HepG2 (cell line): ENCODE measurements around the gene UCP2. TPM values are rescaled to one million over a fixed set of nuclear protein-coding genes. Genes with fewer than 3 reads are reported as not detected.

Experiments
- ATAC-seq: fragments of 200-7000 bp; cut with Tn5 transposase; 3 replicates; pipeline ENCODE4 v1.9.1; 2020; ENCODE audit warnings: mild to moderate bottlenecking, moderate library complexity
- BruUV-seq: library from RNA; stranded (reverse); fragments of 400-500 nt; replicated peaks from 2 replicates; lab custom pipeline; 2021; lab: Mats Ljungman, UMichigan
- CTCF ChIA-PET: fragments of 300-600 bp; formaldehyde crosslinking; extraction: SDS; loops from one replicate; lab custom pipeline; 2021; ENCODE audit warnings: low total read pairs, inconsistent platforms, low intra/inter-chr PET ratio; lab: Yijun Ruan, JAX
- POLR2A ChIA-PET: fragments of 350-600 bp; sonication (Branson Sonifier 250); formaldehyde crosslinking; loops from one replicate; lab custom pipeline; 2020; ENCODE audit warnings: antibody characterized with exemption, inconsistent platforms; lab: Yijun Ruan, JAX
- DNase-seq: peaks from one replicate; pipeline ENCODE4 v3.0.0-alpha.2; 2015; ENCODE audit warnings: low spot score
- FAIRE-seq: peaks from 3 replicates; lab custom pipeline; 2011; peaks lifted over from hg19 to GRCh38; lab: Jason Lieb, UNC
- H2AFZ ChIP-seq: one replicate; pipeline ENCODE4 v1.6.1; 2011; ENCODE audit warnings: low read length, inconsistent platforms
- H3K27ac ChIP-seq: fragments of 300-600 bp; 3 replicates; pipeline ENCODE4 v1.8.0; 2011; ENCODE audit warnings: mixed run types, mild to moderate bottlenecking, mixed read lengths, low read length, inconsistent platforms; ENCODE audit not compliant: insufficient read depth; ENCODE audit errors: extremely low read length
- H3K27me3 ChIP-seq, 2 experiments: fragments of 200-600 bp in 1 of 2; 2 replicates in 1 of 2; 3 replicates in 1 of 2; pipeline versions ENCODE4 v1.6.0 to v1.8.0; 2011; ENCODE audit warnings: low read length in 2 of 2, mild to moderate bottlenecking in 2 of 2, moderate library complexity in 2 of 2, inconsistent platforms in 1 of 2; ENCODE audit not compliant: insufficient read depth in 2 of 2, control insufficient read depth in 1 of 2
- H3K36me3 ChIP-seq, 2 experiments: fragments of 200-600 bp in 1 of 2; replicated peaks in 1 of 2; 2 replicates in 1 of 2; 3 replicates in 1 of 2; pipeline versions ENCODE4 v1.5.1 to v1.8.0; 2011; ENCODE audit warnings: low read length in 2 of 2, inconsistent platforms in 1 of 2; ENCODE audit not compliant: insufficient read depth in 2 of 2, control insufficient read depth in 1 of 2
- H3K4me1 ChIP-seq: 2 replicates; pipeline ENCODE4 v1.5.1; 2012; ENCODE audit warnings: low read length, inconsistent platforms; ENCODE audit not compliant: insufficient read depth
- H3K4me2 ChIP-seq: 2 replicates; pipeline ENCODE4 v1.6.0; 2011; ENCODE audit warnings: low read depth, low read length, inconsistent platforms
- H3K4me3 ChIP-seq, 3 experiments: fragments of 200-600 bp in 1 of 3; sonication (generic), shearing (Covaris generic) in 1 of 3; replicated peaks in 1 of 3; 2 replicates each; pipeline ENCODE4 v1.5.1; 2011 to 2016; ENCODE audit warnings: low read length in 3 of 3, inconsistent platforms in 2 of 3, low read depth in 2 of 3, mild to moderate bottlenecking in 2 of 3, control low read depth in 1 of 3, mixed read lengths in 1 of 3; ENCODE audit not compliant: insufficient read depth in 1 of 3
- H3K79me2 ChIP-seq: one replicate; pipeline ENCODE4 v1.6.1; 2011; ENCODE audit warnings: low read length, inconsistent platforms; ENCODE audit not compliant: insufficient read depth
- H3K9ac ChIP-seq: 2 replicates; pipeline ENCODE4 v1.6.0; 2011; ENCODE audit warnings: mild to moderate bottlenecking, low read depth, low read length, inconsistent platforms; ENCODE audit not compliant: insufficient read depth
- H3K9me3 ChIP-seq: 2 replicates; pipeline ENCODE4 v1.5.1; 2012; ENCODE audit warnings: mild to moderate bottlenecking, low read length
- H4K20me1 ChIP-seq: 2 replicates; pipeline ENCODE4 v1.6.0; 2011; ENCODE audit warnings: inconsistent platforms, mild to moderate bottlenecking, low read length, moderate library complexity; ENCODE audit not compliant: insufficient read depth
- BHLHE40 ChIP-seq: IDR thresholded peaks from 2 replicates; pipeline ENCODE4 v1.6.1; 2011; ENCODE audit warnings: low read length, improper control_type of control experiment
- EEA1 ChIP-seq: sonication (generic); formaldehyde crosslinking; IDR thresholded peaks from 2 replicates; pipeline ENCODE4 v1.5.1; 2020; ENCODE audit warnings: mild to moderate bottlenecking, missing genetic modification reagents, borderline replicate concordance
- EP300 ChIP-seq, 3 experiments: sonication (generic) in 1 of 3; formaldehyde crosslinking in 1 of 3; IDR thresholded peaks; 2 replicates each; pipeline versions ENCODE4 v1.5.1 to v1.6.1; 2011 to 2020; ENCODE audit warnings: low read depth in 2 of 3, low read length in 2 of 3, borderline replicate concordance in 1 of 3, improper control_type of control experiment in 1 of 3, mild to moderate bottlenecking in 1 of 3, missing genetic modification reagents in 1 of 3, moderate library complexity in 1 of 3
- GATA4 ChIP-seq: sonication (generic); IDR thresholded peaks from 2 replicates; pipeline ENCODE4 v1.6.1; 2016; ENCODE audit warnings: antibody characterized with exemption, low read depth, borderline replicate concordance
- HNRNPUL1 ChIP-seq: fragments of 200-400 bp; formaldehyde crosslinking; IDR thresholded peaks from 2 replicates; pipeline ENCODE4 v1.6.1; 2017; ENCODE audit warnings: low read depth, mild to moderate bottlenecking, low read length, moderate library complexity
- MTA3 ChIP-seq: sonication (generic); formaldehyde crosslinking; IDR thresholded peaks from 2 replicates; pipeline ENCODE4 v1.4.0; 2020; ENCODE audit warnings: missing genetic modification reagents
- MXD1 ChIP-seq: sonication (generic); formaldehyde crosslinking; IDR thresholded peaks from 2 replicates; pipeline ENCODE4 v1.4.0; 2020; ENCODE audit warnings: mild to moderate bottlenecking, missing genetic modification reagents
- NFE2L2 ChIP-seq: fragments of 150-350 bp; IDR thresholded peaks from 2 replicates; pipeline ENCODE4 v1.6.1; 2014; ENCODE audit warnings: low read length
- RFXAP ChIP-seq: sonication (generic); formaldehyde crosslinking; IDR thresholded peaks from 2 replicates; pipeline ENCODE4 v1.4.0; 2020; ENCODE audit warnings: missing genetic modification reagents, borderline replicate concordance
- TGIF2 ChIP-seq: IDR thresholded peaks from 2 replicates; pipeline ENCODE4 v1.6.1; 2016; ENCODE audit warnings: control low read depth, missing compliant biosample characterization
- WGBS: methylation state at CpG from one replicate; pipeline ENCODE4 v1.1.6; 2017; ENCODE audit warnings: low lambda C conversion rate; 5-methylcytosine and 5-hydroxymethylcytosine counted together
- in situ Hi-C: cut with HindIII; loops from 2 replicates; pipeline ENCODE4 v1.10.0; 2017; ENCODE audit warnings: low pct_unique_long_range_greater_than_20kb; ENCODE audit not compliant: extremely low pct_ligation_motif_present
- intact Hi-C: fragments of 100-400 bp; cut with micrococcal nuclease; formaldehyde crosslinking; loops from one replicate; pipeline ENCODE4 v1.10.0; 2022; ENCODE audit not compliant: unreplicated experiment
- polyA plus RNA-seq, 8 experiments: library from polyadenylated mRNA; depleted of rRNA in 3 of 8; stranded (reverse) in 7 of 8; unstranded in 1 of 8; fragments of >200 nt; fragmentation: Illumina TruSeq in 4 of 8; extraction: Trizol in 4 of 8; gene quantifications; 2 replicates each; pipeline versions ENCODE4 v1.2.1 to v1.2.3, GENCODE V29; 2011 to 2016; ENCODE audit warnings: low read depth in 4 of 8, missing spikeins in 1 of 8, mixed read lengths in 1 of 8; ENCODE audit not compliant: insufficient read depth in 1 of 8
- total RNA-seq, 5 experiments: library from RNA; depleted of rRNA; stranded (reverse); fragments of >200 nt; fragmentation: Illumina TruSeq; extraction: Trizol; gene quantifications; 2 replicates each; pipeline ENCODE4 v1.2.3, GENCODE V29; 2016; ENCODE audit warnings: low read depth in 1 of 5

The UCP2 gene
- total and polyA plus RNA-seq, 2 of the 13 experiments (the other 11 are each of a cell fraction or from before 2014, with no cell fraction given) = 2.7 to 3.2 TPM

- in situ Hi-C loops (loop anchor here (25.0 kb wide), 1 partner anchor 189 kb away; the partner anchor contains the start of genes C2CD3 and PPME1), intact Hi-C loops (no loop called here)
- no peak overlapping the region for H3K4me2 ChIP-seq
- H3K9me3 ChIP-seq = no peaks in the 10 kb centered on the region
- DNase-seq = no peak
- WGBS = 87% methylated on average over 9 of the region's 11 CpGs
- no peak overlapping the region for H2AFZ ChIP-seq
- H3K36me3 ChIP-seq = peaks cover 11 to 27% of the 10 kb centered on the region in 2 experiments; a peak in 4 of 5 replicates
- peaks cover 4% of the 10 kb centered on the region; the same call in 1 of the 2 replicates for H3K4me1 ChIP-seq
- no peaks in the 10 kb centered on the region for H4K20me1 ChIP-seq
- H3K79me2 ChIP-seq = no peaks in the 10 kb centered on the region
- H3K27me3 ChIP-seq = no peaks in the 10 kb centered on the region
- no peak for ATAC-seq
- POLR2A ChIA-PET = interaction anchor here (1.6 kb wide), 1 partner anchor 10 kb away, joined by 7 read pairs; the partner anchor contains the start of gene UCP2
- CTCF ChIA-PET = no interaction called here
- FAIRE-seq = no peak
- H3K4me3 ChIP-seq = no peak overlapping the region
- H3K9ac ChIP-seq = no peak overlapping the region
- TF ChIP-seq GATA4 (no peak), MXD1 (CRISPR knock-in tag) (no peak), TGIF2 (no peak), MTA3 (CRISPR knock-in tag) (no peak), HNRNPUL1 (no peak), EEA1 (CRISPR knock-in tag) (no peak), EP300 (IDR thresholded peaks at IDR 0.05; ENCODE audit: low read depth in 2 of 2, low read length in 2 of 2) (no peak), EP300 (CRISPR knock-in tag; IDR thresholded peaks at IDR 0.05; ENCODE audit: borderline replicate concordance) (no peak), NFE2L2 (no peak), BHLHE40 (no peak), RFXAP (CRISPR knock-in tag) (no peak)
- no TSS peak for BruUV-seq
- H3K27ac ChIP-seq = no peak overlapping the region
These were observed 9.8 kb downstream of the UCP2 start for GRCh38 chr11:73972620-73973449.
